Endothelial cell (in vitro differentiated cells): Measurements from ENCODE around the gene LRIT3. TPM values are rescaled to one million over a fixed set of nuclear protein-coding genes. Genes with fewer than 3 reads are reported as not detected.

Source experiments
- total RNA-seq: library from RNA; stranded (reverse); fragmentation: NEBNext Ultra II Directional; extraction: Animal tissue kit (Norgen Biotek cat#: 25700); gene quantifications from one replicate; pipeline ENCODE4 v1.2.1, GENCODE V29; 2021; ENCODE audit not compliant: unreplicated experiment

LRIT3 gene
- total RNA-seq, 1 donor from 2014 or later: 0.95 TPM

Other genes starting within 250 kb of the LRIT3 start
- gene CASP6, start 144.7 kb upstream of the LRIT3 start, total RNA-seq: 76.4 TPM
- gene PLA2G12A, start 118.0 kb upstream of the LRIT3 start, total RNA-seq: 31.1 TPM
- 2.6 TPM for gene CFI, start 46.1 kb upstream of the LRIT3 start, total RNA-seq
- gene GAR1, start 32.3 kb upstream of the LRIT3 start, total RNA-seq: 34.4 TPM
- not detected for gene RRH, start 20.1 kb upstream of the LRIT3 start, total RNA-seq
- 15.0 TPM for gene EGF, start 64.8 kb downstream of the LRIT3 start, total RNA-seq